Prostate gland (tissue), 2 donors: ENCODE measurements around the gene AKR1A1. TPM values are rescaled to one million over a fixed set of nuclear protein-coding genes. Genes with fewer than 3 reads are reported as not detected.

Experiments
- DNase-seq: peaks from one replicate; pipeline ENCODE4 v3.0.0-alpha.2; 2019; ENCODE audit warnings: low spot score
- H3K27ac ChIP-seq, 2 donors: fragments of 200-600 bp; sonication (generic); 2 replicates each; pipeline ENCODE4 v1.5.1; 2017 to 2019
- H3K27me3 ChIP-seq: fragments of 200-600 bp; sonication (generic); replicated peaks from 2 replicates; pipeline ENCODE4 v1.5.1; 2019; ENCODE audit not compliant: insufficient read depth
- H3K36me3 ChIP-seq, 2 donors: fragments of 200-600 bp; sonication (generic); 1 replicate in 1 of 2; 2 replicates in 1 of 2; pipeline versions ENCODE4 v1.5.1 to v1.8.1; 2017 to 2019
- H3K4me1 ChIP-seq: fragments of 200-600 bp; sonication (generic); replicated peaks from 2 replicates; pipeline ENCODE4 v1.5.1; 2019
- H3K4me3 ChIP-seq, 2 donors: fragments of 200-600 bp; sonication (generic); 2 replicates each; pipeline ENCODE4 v1.5.1; 2017 to 2019
- H3K9me3 ChIP-seq: fragments of 200-600 bp; sonication (generic); 2 replicates; pipeline ENCODE4 v1.5.1; 2017
- POLR2A ChIP-seq: fragments of 450-650 bp; IDR thresholded peaks from one replicate; pipeline ENCODE4 v1.6.1; 2016; ENCODE audit warnings: antibody characterized with exemption, mild to moderate bottlenecking
- POLR2AphosphoS5 ChIP-seq: sonication (generic); formaldehyde crosslinking; IDR thresholded peaks from one replicate; pipeline ENCODE4 v1.6.1; 2017; ENCODE audit warnings: antibody characterized with exemption
- WGBS: methylation state at CpG from one replicate; pipeline ENCODE4 v1.1.5; 2018; 5-methylcytosine and 5-hydroxymethylcytosine counted together
- intact Hi-C: fragments of 100-400 bp; cut with DNase I; formaldehyde crosslinking; loops from one replicate; pipeline ENCODE4 v1.14.2; 2022
- total RNA-seq, 2 donors: library from RNA; depleted of rRNA; stranded (reverse); fragments of >200 nt; gene quantifications; one replicate each; pipeline ENCODE4 v1.1.0, GENCODE V29; 2016
- TF ChIP-seq, protein P1 (sequence below), 4 experiments: fragments of 200-600 bp in 2 of 4; fragments of 450-650 bp in 2 of 4; sonication (generic) in 2 of 4; IDR thresholded peaks; 1 replicate in 3 of 4; 2 replicates in 1 of 4; pipeline ENCODE4 v1.5.1; 2016 to 2019; ENCODE audit warnings: antibody characterized with exemption in 4 of 4, mild to moderate bottlenecking in 2 of 4, moderate library complexity in 2 of 4

Gene AKR1A1
- total RNA-seq, 2 donors from 2014 or later = 49.7 to 132 TPM

- Histone ChIP-seq H3K9me3 (no peaks in the 10 kb centered on the region), H3K4me3 (no peak overlapping the region), H3K27ac (no peak overlapping the region), H3K4me1 (no peaks in the 10 kb centered on the region), H3K27me3 (no peaks in the 10 kb centered on the region), H3K36me3 (peaks cover 0 to 5% of the 10 kb centered on the region in 2 donors)
- TF ChIP-seq POLR2AphosphoS5 (no peak), POLR2A (no peak)
- TF ChIP-seq, protein P1, sequence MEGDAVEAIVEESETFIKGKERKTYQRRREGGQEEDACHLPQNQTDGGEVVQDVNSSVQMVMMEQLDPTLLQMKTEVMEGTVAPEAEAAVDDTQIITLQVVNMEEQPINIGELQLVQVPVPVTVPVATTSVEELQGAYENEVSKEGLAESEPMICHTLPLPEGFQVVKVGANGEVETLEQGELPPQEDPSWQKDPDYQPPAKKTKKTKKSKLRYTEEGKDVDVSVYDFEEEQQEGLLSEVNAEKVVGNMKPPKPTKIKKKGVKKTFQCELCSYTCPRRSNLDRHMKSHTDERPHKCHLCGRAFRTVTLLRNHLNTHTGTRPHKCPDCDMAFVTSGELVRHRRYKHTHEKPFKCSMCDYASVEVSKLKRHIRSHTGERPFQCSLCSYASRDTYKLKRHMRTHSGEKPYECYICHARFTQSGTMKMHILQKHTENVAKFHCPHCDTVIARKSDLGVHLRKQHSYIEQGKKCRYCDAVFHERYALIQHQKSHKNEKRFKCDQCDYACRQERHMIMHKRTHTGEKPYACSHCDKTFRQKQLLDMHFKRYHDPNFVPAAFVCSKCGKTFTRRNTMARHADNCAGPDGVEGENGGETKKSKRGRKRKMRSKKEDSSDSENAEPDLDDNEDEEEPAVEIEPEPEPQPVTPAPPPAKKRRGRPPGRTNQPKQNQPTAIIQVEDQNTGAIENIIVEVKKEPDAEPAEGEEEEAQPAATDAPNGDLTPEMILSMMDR (IDR thresholded peaks at IDR 0.05) = no peak
- WGBS = 87% methylated on average over 4 of the region's 4 CpGs
- intact Hi-C loops = no loop called here
- DNase-seq = no peak
Measured at GRCh38 chr1:45507893-45508292, 42.7 kb upstream of the AKR1A1 start.

GRCh38 chr1:45508295-45509151 is 42.1 kb upstream of the AKR1A1 start:
- Histone ChIP-seq H3K27ac (no peak overlapping the region), H3K4me3 (no peak overlapping the region), H3K36me3 (peaks cover 0 to 5% of the 10 kb centered on the region in 2 donors), H3K9me3 (no peaks in the 10 kb centered on the region), H3K4me1 (no peaks in the 10 kb centered on the region), H3K27me3 (no peaks in the 10 kb centered on the region)
- 70% methylated on average over 15 of the region's 15 CpGs for WGBS
- TF ChIP-seq, protein P1 (IDR thresholded peaks at IDR 0.05) = peak in 1 of 4 experiments; percentile 6
- no peak for TF ChIP-seq POLR2AphosphoS5
- no peak for DNase-seq
- intact Hi-C loops = no loop called here

DNA sequence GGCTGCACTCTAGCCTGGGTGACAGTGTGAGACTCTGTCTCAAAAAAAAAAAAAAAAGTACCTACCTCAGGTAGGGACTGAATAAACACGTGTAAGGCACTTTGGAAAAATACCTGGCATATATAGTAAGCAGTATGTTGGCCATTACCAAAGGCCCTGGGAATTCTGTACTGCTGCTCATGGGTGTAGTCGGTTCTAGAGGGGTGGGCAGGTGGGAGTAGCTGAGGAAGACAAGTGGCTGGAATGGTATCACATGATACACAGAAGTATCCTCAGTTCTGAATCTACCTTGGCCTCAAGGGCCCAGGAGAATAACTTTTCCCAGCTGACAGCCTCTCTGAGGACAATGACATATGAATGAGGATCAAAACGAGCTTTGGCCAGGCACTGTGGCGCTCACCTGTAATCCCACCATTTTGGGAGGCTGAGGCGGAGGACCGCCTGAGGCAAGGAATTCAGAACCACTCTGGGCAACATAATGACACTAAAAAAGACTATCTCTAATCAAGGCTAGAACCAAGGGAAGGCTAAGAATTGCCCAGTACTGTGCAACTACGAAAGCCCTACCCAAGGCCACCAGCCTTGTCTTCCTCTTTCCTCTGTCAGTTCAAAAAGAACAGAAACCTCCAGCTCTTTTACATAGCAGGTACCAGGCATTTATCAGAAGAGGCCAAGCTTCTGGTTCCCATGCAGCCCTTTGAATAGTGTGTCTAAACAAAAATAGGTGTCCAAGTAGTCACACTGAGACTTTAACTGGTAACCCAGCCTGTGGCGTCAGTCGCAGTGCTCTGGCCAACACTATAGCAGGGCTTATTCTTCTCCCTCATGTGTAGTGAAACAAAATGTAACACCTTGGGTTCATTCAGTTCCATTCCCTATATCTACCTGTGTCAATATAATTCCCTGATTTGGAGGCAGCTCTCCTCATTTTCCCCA is 40.3 kb upstream of the AKR1A1 start:
- Histone ChIP-seq H3K27me3 (no peaks in the 10 kb centered on the region), H3K27ac (no peak overlapping the region), H3K4me1 (no peaks in the 10 kb centered on the region), H3K4me3 (no peak overlapping the region), H3K36me3 (peaks cover 3 to 17% of the 10 kb centered on the region in 2 donors), H3K9me3 (no peaks in the 10 kb centered on the region)
- DNase-seq = no peak
- TF ChIP-seq POLR2A = no peak
- TF ChIP-seq POLR2AphosphoS5 = no peak
- TF ChIP-seq, protein P1 (IDR thresholded peaks at IDR 0.05) = no peak
- 61% methylated on average over 9 of the region's 9 CpGs for WGBS
- intact Hi-C loops = no loop called here

GRCh38 chr1:45510972-45511527 is 39.6 kb upstream of the AKR1A1 start:
- Histone ChIP-seq H3K36me3 (peaks cover 3 to 22% of the 10 kb centered on the region in 2 donors), H3K27ac (no peak overlapping the region), H3K4me1 (no peaks in the 10 kb centered on the region), H3K27me3 (no peaks in the 10 kb centered on the region), H3K9me3 (no peaks in the 10 kb centered on the region), H3K4me3 (no peak overlapping the region)
- intact Hi-C loops = no loop called here
- no peak for DNase-seq
- WGBS = 72% methylated on average over 4 of the region's 4 CpGs
- no peak for TF ChIP-seq POLR2A
- TF ChIP-seq POLR2AphosphoS5 = no peak
- TF ChIP-seq, protein P1 (IDR thresholded peaks at IDR 0.05) = no peak
